K562 (cell line): Measurements from ENCODE around the gene EPHA10. TPM values are rescaled to one million over a fixed set of nuclear protein-coding genes. Genes with fewer than 3 reads are reported as not detected.

ENCODE experiments used
- ATAC-seq: fragments of 200-7000 bp; cut with Tn5 transposase; 3 replicates; pipeline ENCODE4 v1.9.1; 2020; ENCODE audit warnings: moderate library complexity
- BruUV-seq: library from RNA; stranded (reverse); fragments of 400-500 nt; replicated peaks from 2 replicates; lab custom pipeline; 2021; lab: Mats Ljungman, UMichigan
- CTCF ChIA-PET: fragments of 300-600 bp; formaldehyde crosslinking; extraction: SDS; loops from one replicate; lab custom pipeline; 2021; ENCODE audit warnings: low intra/inter-chr PET ratio; lab: Yijun Ruan, JAX
- POLR2A ChIA-PET: fragments of 300-600, 350-650 bp; sonication (Branson Sonifier 250); formaldehyde crosslinking; extraction: SDS; loops from one replicate; lab custom pipeline; 2021; ENCODE audit warnings: antibody characterized with exemption, inconsistent platforms; lab: Yijun Ruan, JAX
- DNase-seq, 4 experiments: peaks; one replicate each; pipeline versions ENCODE4 v3.0.0 to v3.0.0-alpha.2; 2011 to 2018; ENCODE audit warnings: low spot score in 3 of 4, mixed read lengths in 3 of 4; ENCODE audit errors: extremely low read depth in 1 of 4
- FAIRE-seq: peaks from 2 replicates; lab custom pipeline; 2011; peaks lifted over from hg19 to GRCh38; lab: Jason Lieb, UNC
- H2AFZ ChIP-seq: 2 replicates; pipeline ENCODE4 v1.6.0; 2011; ENCODE audit warnings: low read depth, low read length, control low read depth, inconsistent platforms
- H3K27ac ChIP-seq: fragments of 200-600 bp; 3 replicates; pipeline ENCODE4 v1.8.0; 2011; ENCODE audit warnings: low read depth, mild to moderate bottlenecking, control low read depth, inconsistent platforms, low read length, moderate library complexity, mixed read lengths; ENCODE audit errors: extremely low read depth
- H3K27me3 ChIP-seq, 2 experiments: fragments of 300-600 bp in 1 of 2; 2 replicates in 1 of 2; 3 replicates in 1 of 2; pipeline versions ENCODE4 v1.6.0 to v1.8.0; 2011; ENCODE audit warnings: inconsistent platforms in 2 of 2, low read length in 2 of 2, mild to moderate bottlenecking in 1 of 2, mixed read lengths in 1 of 2, moderate library complexity in 1 of 2; ENCODE audit not compliant: control insufficient read depth in 2 of 2, insufficient read depth in 2 of 2
- H3K36me3 ChIP-seq: fragments of 300-600 bp; 3 replicates; pipeline ENCODE4 v1.8.0; 2011; ENCODE audit warnings: mild to moderate bottlenecking, low read length, inconsistent platforms; ENCODE audit not compliant: control insufficient read depth, insufficient read depth
- H3K4me1 ChIP-seq, 2 experiments: fragments of 200-600 bp in 1 of 2; replicated peaks in 1 of 2; 2 replicates in 1 of 2; 3 replicates in 1 of 2; pipeline versions ENCODE4 v1.5.1 to v1.8.0; 2011; ENCODE audit warnings: inconsistent platforms in 2 of 2, low read length in 2 of 2, mild to moderate bottlenecking in 1 of 2, mixed read lengths in 1 of 2, moderate library complexity in 1 of 2; ENCODE audit not compliant: control insufficient read depth in 2 of 2, insufficient read depth in 2 of 2
- H3K4me2 ChIP-seq: 2 replicates; pipeline ENCODE4 v1.6.1; 2011; ENCODE audit warnings: low read length, control low read depth, inconsistent platforms, mixed read lengths; ENCODE audit not compliant: insufficient read depth
- H3K4me3 ChIP-seq: fragments of 200-600 bp; sonication (generic), shearing (Covaris generic); 2 replicates; pipeline ENCODE4 v1.5.1; 2016; ENCODE audit warnings: control low read depth, inconsistent platforms
- H3K79me2 ChIP-seq: fragments of 200-600 bp; 3 replicates; pipeline ENCODE4 v1.8.0; 2011; ENCODE audit warnings: low read length, inconsistent platforms; ENCODE audit not compliant: control insufficient read depth, insufficient read depth
- H3K9ac ChIP-seq, 2 experiments: 2 replicates each; pipeline versions ENCODE4 v1.6.0 to v1.6.1; 2011; ENCODE audit warnings: low read depth in 2 of 2, low read length in 2 of 2, control low read depth in 1 of 2, inconsistent platforms in 1 of 2, mild to moderate bottlenecking in 1 of 2, mixed read lengths in 1 of 2; ENCODE audit not compliant: insufficient read depth in 1 of 2
- H3K9me1 ChIP-seq: one replicate; pipeline ENCODE4 v1.6.0; 2011; ENCODE audit warnings: inconsistent platforms, mild to moderate bottlenecking, low read length, moderate library complexity; ENCODE audit not compliant: control insufficient read depth, insufficient read depth
- H3K9me3 ChIP-seq: replicated peaks from 2 replicates; pipeline ENCODE4 v1.5.1; 2011; ENCODE audit warnings: low read depth, low read length, inconsistent platforms; ENCODE audit not compliant: control insufficient read depth, insufficient read depth
- H4K20me1 ChIP-seq: replicated peaks from 2 replicates; pipeline ENCODE4 v1.6.1; 2011; ENCODE audit warnings: low read length, inconsistent platforms, mixed read lengths; ENCODE audit not compliant: control insufficient read depth, insufficient read depth
- CREM ChIP-seq: IDR thresholded peaks from 2 replicates; pipeline ENCODE4 v1.6.1; 2014; ENCODE audit warnings: antibody characterized with exemption, low read depth
- CSDE1 ChIP-seq, 2 experiments: fragments of 450-650 bp; IDR thresholded peaks; 2 replicates each; pipeline ENCODE4 v1.6.1; 2016; ENCODE audit warnings: mild to moderate bottlenecking in 1 of 2
- RBM22 ChIP-seq: fragments of 200-400 bp; formaldehyde crosslinking; IDR thresholded peaks from 2 replicates; pipeline ENCODE4 v1.6.1; 2018; ENCODE audit warnings: low read length, low read depth; ENCODE audit not compliant: poor library complexity, severe bottlenecking
- WGBS: fragments of 100-300 bp; shearing (Covaris generic); methylation state at CpG from one replicate; pipeline ENCODE4 v1.1.6; 2016; ENCODE audit warnings: low coverage, mixed read lengths; ENCODE audit not compliant: insufficient coverage; ENCODE audit errors: missing lambda C conversion rate; 5-methylcytosine and 5-hydroxymethylcytosine counted together
- in situ Hi-C: fragments of 300-500 bp; cut with MboI; formaldehyde crosslinking; loops from 4 replicates; pipeline ENCODE4 v1.15.0; 2018; ENCODE audit warnings: inconsistent platforms, mixed read lengths
- intact Hi-C: fragments of 100-400 bp; cut with micrococcal nuclease; formaldehyde crosslinking; loops from 2 replicates; pipeline ENCODE4 v1.14.2; 2022
- polyA plus RNA-seq, 8 experiments: library from polyadenylated mRNA; depleted of rRNA in 4 of 8; stranded (reverse) in 5 of 8; unstranded in 3 of 8; fragments of >200 nt; fragmentation: Nextera tagmentation in 2 of 8; fragmentation: Illumina TruSeq in 1 of 8; extraction: Ambion mirVana in 2 of 8; extraction: Trizol in 1 of 8; gene quantifications; 2 replicates each; pipeline versions ENCODE4 v1.2.1 to v1.2.3, GENCODE V29; 2011 to 2014; ENCODE audit warnings: inconsistent platforms in 1 of 8, missing spikeins in 1 of 8
- total RNA-seq, 7 experiments: library from RNA; depleted of rRNA in 6 of 7; stranded (reverse); fragments of >200 nt in 6 of 7; fragmentation: Illumina TruSeq in 2 of 7; extraction: Trizol in 2 of 7; gene quantifications; 2 replicates each; pipeline versions ENCODE4 v1.2.1 to v1.2.3, GENCODE V29; 2011 to 2021; ENCODE audit warnings: low replicate concordance in 1 of 7
- TF ChIP-seq, protein P1 (sequence below): sonication (generic); formaldehyde crosslinking; IDR thresholded peaks from 2 replicates; pipeline ENCODE4 v1.9.0; 2022; ENCODE audit warnings: mild to moderate bottlenecking, missing genetic modification reagents
- TF ChIP-seq, protein P2 (sequence below): IDR thresholded peaks from 3 replicates; pipeline ENCODE4 v1.6.1; 2011; ENCODE audit warnings: borderline replicate concordance, mild to moderate bottlenecking; ENCODE audit not compliant: insufficient read length, insufficient read depth

The EPHA10 gene
- total and polyA plus RNA-seq, 9 of the 15 experiments (the other 6 are each of a cell fraction or from before 2014, with no cell fraction given), result 0.03 TPM; not detected in 8

DNA sequence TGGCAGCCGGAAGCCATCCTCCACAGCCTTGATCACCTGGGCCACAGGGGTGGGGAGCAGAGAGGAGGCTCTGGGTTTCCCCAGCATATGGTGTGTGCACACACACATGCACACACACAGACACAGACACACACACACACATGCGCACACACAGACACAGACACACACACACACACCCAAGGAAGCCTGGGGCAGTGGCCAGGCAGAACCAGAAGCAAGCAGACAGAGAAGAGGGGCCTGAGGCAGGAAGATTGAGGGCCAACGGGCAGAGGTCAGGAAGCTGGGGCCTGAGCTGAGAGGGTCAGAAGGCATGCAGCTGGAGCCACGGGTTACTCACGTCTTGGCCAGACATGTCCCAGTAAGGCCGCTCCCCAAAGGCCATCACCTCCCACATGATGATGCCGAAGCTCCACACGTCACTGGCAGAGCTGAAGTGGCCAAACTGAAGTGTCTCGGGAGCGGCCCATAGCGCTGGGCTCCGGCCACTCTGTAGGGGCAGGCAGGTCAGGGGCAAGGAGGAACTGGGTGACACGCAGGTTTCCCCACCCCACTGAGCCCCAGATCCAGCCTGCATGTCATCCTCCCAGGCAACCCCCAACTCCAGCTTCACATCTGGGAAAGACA, 45.2 kb downstream of the EPHA10 start:
- H4K20me1 ChIP-seq, result peaks cover 15% of the 10 kb centered on the region
- BruUV-seq, result no TSS peak
- H3K4me1 ChIP-seq, result peaks cover 6 to 34% of the 10 kb centered on the region in 2 experiments
- intact Hi-C loops (no loop called here), in situ Hi-C loops (no loop called here)
- H3K79me2 ChIP-seq, result no peaks in the 10 kb centered on the region
- CTCF ChIA-PET, result no interaction called here
- no peak overlapping the region for H2AFZ ChIP-seq
- TF ChIP-seq CREM (0 out of 2 replicates have a peak, but pooled peaks have one; percentile 33), RBM22 (no peak), CSDE1 (IDR thresholded peaks at IDR 0.05) (no peak)
- TF ChIP-seq, protein P1, sequence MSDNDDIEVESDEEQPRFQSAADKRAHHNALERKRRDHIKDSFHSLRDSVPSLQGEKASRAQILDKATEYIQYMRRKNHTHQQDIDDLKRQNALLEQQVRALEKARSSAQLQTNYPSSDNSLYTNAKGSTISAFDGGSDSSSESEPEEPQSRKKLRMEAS (CRISPR knock-in tag), result 0 out of 2 replicates have a peak, but pooled peaks have one; percentile 9
- TF ChIP-seq, protein P2, sequence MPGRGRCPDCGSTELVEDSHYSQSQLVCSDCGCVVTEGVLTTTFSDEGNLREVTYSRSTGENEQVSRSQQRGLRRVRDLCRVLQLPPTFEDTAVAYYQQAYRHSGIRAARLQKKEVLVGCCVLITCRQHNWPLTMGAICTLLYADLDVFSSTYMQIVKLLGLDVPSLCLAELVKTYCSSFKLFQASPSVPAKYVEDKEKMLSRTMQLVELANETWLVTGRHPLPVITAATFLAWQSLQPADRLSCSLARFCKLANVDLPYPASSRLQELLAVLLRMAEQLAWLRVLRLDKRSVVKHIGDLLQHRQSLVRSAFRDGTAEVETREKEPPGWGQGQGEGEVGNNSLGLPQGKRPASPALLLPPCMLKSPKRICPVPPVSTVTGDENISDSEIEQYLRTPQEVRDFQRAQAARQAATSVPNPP, result no peak
- DNase-seq (peak in 1 of 4 experiments; percentile 30), FAIRE-seq (no peak), ATAC-seq (peak; percentile 11; the same call in 2 of the 3 replicates)
- H3K9ac ChIP-seq, result no peak overlapping the region
- POLR2A ChIA-PET, result interaction anchor here (0.5 to 1.2 kb wide), 6 partner anchors 10 to 292 kb away, joined by 3 to 6 read pairs (median 3); no protein-coding TSS in a partner anchor
- no peak overlapping the region for H3K27ac ChIP-seq
- no peaks in the 10 kb centered on the region for H3K36me3 ChIP-seq
- H3K4me3 ChIP-seq, result no peak overlapping the region
- no peaks in the 10 kb centered on the region for H3K9me3 ChIP-seq
- 5% methylated on average over 13 of the region's 13 CpGs for WGBS
- H3K9me1 ChIP-seq, result no peaks in the 10 kb centered on the region
- peaks cover 33 to 65% of the 10 kb centered on the region in 2 experiments for H3K27me3 ChIP-seq
- no peak overlapping the region for H3K4me2 ChIP-seq
